NB4 (cell line): ENCODE data around the gene DDHD1.
A peak's percentile ranks its signal among the peaks of the same experiment; 100 is the strongest.

Experiments used
- DNase-seq: peaks from one replicate; pipeline ENCODE4 v3.0.0; 2010; ENCODE audit warnings: low read depth
- H3K4me3 ChIP-seq: one replicate; pipeline ENCODE4 v1.5.1; 2011; ENCODE audit warnings: mild to moderate bottlenecking, low read depth, low read length, moderate library complexity
- MYC ChIP-seq: IDR thresholded peaks from 2 replicates; pipeline ENCODE4 v1.6.1; 2011; ENCODE audit warnings: low read depth, low read length
- POLR2A ChIP-seq: IDR thresholded peaks from 2 replicates; pipeline ENCODE4 v1.6.1; 2011; ENCODE audit warnings: mild to moderate bottlenecking; ENCODE audit not compliant: insufficient read length; ENCODE audit errors: extremely low read depth
- TF ChIP-seq, protein P1 (sequence below): IDR thresholded peaks from one replicate; pipeline ENCODE4 v1.5.1; 2012; ENCODE audit warnings: low read depth, low read length
- TF ChIP-seq, protein P2 (sequence below): IDR thresholded peaks from 2 replicates; pipeline ENCODE4 v1.6.1; 2011; ENCODE audit warnings: low read depth, low read length

The DDHD1 gene

DNA sequence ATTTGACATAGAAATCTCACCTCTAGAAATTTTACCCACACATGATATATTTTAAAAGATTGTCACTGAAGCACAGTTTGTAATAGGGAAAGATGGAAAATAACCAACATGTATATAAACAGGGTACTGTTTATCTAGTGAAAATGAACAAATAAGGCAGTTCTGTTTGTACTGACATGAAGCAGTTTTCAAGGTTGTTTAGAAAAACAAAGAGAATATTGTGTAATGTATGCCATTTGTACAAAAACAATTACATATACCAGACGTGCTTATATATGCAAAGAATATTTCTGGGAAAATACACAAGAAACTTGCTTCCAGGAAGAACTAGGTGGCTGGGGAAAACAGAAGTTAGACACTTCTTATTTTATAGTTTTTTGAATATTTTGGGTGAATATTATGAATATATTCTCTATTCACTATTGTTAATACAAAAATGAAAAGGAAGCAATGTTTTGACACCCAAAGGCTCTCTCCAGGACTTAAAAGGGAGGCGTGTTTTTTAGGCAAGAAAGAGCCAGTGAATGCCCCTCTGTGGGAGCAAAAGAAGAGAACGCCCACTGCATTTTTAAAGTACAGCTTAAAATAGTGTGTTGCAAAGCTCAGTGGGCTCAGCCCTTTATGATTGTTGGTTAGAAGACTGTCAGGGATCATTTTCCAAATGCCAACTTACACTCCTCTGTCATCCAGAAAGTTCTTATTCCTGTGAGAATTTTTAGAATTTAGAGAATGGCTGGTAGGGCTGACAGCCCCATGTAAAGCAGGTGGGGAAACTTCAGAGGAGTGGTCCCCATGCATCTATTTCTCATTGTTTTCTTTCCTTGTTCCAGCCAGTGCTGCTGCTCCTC, 142.7 kb downstream of the DDHD1 start:
- no peak overlapping the region for H3K4me3 ChIP-seq
- TF ChIP-seq, protein P1, sequence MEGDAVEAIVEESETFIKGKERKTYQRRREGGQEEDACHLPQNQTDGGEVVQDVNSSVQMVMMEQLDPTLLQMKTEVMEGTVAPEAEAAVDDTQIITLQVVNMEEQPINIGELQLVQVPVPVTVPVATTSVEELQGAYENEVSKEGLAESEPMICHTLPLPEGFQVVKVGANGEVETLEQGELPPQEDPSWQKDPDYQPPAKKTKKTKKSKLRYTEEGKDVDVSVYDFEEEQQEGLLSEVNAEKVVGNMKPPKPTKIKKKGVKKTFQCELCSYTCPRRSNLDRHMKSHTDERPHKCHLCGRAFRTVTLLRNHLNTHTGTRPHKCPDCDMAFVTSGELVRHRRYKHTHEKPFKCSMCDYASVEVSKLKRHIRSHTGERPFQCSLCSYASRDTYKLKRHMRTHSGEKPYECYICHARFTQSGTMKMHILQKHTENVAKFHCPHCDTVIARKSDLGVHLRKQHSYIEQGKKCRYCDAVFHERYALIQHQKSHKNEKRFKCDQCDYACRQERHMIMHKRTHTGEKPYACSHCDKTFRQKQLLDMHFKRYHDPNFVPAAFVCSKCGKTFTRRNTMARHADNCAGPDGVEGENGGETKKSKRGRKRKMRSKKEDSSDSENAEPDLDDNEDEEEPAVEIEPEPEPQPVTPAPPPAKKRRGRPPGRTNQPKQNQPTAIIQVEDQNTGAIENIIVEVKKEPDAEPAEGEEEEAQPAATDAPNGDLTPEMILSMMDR = no peak
- DNase-seq = no peak

DNA sequence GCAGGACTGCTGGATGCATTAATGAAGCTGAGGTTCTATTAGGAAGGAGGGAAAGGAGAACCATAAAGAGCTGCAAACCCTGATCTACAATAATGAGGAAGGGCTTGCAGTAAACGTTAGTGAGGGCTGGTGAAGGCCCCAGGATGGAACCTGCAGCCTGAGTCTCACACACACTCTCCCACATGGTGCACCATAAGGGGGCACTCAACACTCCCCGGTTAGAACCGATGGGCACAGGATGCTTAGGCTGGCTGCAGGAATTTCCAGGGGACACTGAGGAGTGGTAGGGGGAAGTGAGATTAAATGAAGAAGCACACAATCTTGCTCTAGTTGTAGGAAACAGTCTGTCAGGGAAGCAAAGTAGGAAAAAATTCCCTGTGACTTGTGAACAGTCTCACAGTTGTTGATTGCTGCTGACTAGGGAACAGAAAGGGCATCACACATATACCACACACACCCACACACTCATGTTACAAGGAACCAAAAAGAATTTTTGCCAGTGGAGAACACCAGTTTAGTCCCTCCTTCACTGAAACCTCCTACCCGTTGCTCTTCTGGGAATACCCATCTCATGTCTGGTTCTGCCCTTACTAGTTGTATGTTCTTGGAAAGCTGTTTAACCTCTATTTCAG, 146.1 kb downstream of the DDHD1 start:
- no peak for DNase-seq
- TF ChIP-seq, protein P2, sequence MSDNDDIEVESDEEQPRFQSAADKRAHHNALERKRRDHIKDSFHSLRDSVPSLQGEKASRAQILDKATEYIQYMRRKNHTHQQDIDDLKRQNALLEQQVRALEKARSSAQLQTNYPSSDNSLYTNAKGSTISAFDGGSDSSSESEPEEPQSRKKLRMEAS = no peak
- no peak for TF ChIP-seq MYC
- no peak for TF ChIP-seq POLR2A
- TF ChIP-seq, protein P1 = peak; percentile 4
- H3K4me3 ChIP-seq = no peak overlapping the region

DNA sequence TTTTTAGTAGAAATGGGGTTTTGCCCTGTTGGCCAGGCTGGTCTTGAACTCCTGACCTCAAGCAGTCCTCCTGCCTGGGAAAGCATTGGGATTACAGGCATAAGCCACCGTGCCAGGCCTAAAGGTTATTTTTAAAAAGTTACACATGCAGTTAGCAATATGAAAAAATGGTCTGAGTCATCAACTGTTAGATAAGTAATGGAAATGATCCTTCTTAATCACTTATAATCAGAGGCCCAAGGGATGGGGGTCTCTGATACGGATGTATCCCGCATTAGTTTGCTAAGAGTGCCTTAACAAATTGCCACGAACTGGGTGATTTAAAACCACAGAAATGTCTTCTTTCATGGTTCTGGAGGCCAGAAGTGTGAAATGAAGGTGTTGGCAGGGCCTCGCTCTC, 148.1 kb downstream of the DDHD1 start:
- TF ChIP-seq, protein P2 = no peak
- TF ChIP-seq POLR2A = no peak
- TF ChIP-seq, protein P1 = no peak
- no peak for TF ChIP-seq MYC
- H3K4me3 ChIP-seq = no peak overlapping the region
- no peak for DNase-seq

DNA sequence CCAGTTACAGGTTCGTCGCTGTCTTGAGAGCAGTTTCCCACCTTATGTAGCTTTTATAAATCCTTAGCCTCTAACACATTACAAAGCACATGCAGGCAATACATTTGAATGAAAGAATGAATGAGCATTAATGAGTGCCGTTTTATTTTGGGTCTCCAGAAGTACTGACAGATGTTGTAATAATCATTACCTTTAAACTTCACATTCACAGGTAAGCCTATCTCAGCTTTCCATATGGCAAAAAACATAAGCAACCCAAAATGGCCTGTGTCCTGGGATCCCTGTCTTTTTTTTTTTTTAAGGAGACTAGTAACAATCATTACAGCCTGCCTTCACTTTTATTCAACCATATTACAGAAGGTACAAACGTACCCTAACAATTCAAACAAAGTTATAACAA, 149.3 kb downstream of the DDHD1 start:
- DNase-seq = no peak
- TF ChIP-seq, protein P2 = no peak
- TF ChIP-seq POLR2A (no peak), MYC (no peak)
- TF ChIP-seq, protein P1 = no peak

DNA sequence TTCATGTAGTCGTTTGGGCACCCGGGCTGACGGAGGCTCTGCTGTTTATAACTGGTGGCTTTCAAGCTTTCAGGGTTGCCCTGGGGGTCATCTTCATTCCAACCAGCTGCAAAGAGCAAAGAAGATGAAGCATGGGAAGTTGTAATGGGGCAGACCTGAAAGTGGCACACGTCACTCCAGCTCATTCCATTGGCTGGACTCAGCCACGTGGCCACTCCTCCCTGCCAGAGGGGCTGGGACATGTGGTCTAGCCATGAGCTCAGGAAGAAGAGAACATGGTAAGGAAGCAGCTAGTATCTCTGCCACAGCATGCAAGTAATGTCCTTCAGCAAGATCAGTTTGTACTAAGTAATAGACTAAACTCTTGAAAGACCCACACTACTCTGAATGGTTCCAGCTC, 150.5 kb downstream of the DDHD1 start:
- TF ChIP-seq, protein P2 = peak; percentile 68
- no peak for TF ChIP-seq POLR2A
- H3K4me3 ChIP-seq = no peak overlapping the region
- DNase-seq = peak; percentile 35

More for the DNA sequence above, 149.3 kb downstream of the DDHD1 start:
- no peak overlapping the region for H3K4me3 ChIP-seq

DNA sequence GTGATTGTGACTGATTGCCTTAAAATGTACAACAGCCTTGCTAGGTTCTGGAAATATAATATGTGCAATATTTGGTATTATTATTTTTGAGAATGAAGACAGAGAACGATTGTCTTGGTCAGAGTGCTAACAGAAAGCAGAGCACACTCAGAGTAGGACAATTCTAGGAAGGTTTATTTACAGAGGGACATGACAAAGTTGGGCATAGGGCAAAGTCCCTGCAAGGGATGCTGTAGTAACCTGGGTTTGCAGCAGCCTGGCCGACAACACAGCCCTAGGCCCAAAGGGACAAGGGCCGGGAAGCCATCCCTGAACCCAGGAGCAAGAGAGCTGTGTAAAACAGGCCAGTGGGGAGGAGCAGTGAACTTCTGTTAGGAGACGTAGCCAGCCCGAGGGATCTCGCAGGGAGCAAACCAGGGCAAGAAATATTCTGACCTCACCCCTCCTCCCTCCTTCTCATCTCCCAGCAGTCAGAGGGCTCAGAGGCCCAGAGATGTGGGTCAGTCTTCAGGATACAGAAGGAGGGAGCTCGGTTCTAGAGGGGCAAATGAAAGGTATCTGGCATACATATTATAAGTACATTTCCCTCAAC, 151.2 kb downstream of the DDHD1 start:
- TF ChIP-seq, protein P2 = no peak
- TF ChIP-seq POLR2A = no peak
- no peak for TF ChIP-seq MYC
- TF ChIP-seq, protein P1 = no peak
- no peak for DNase-seq
- H3K4me3 ChIP-seq = no peak overlapping the region
